Fibroblast of upper back skin (primary cell): Measurements from ENCODE around the gene GNB5.
"Not testable (repeated sequence)": the region's sequence is repeated elsewhere in the genome, so short reads cannot be mapped to it uniquely, and the experiment has no call there.

Experiments used
- DNase-seq: peaks from one replicate; pipeline ENCODE4 v3.0.0-alpha.2; 2013

The GNB5 gene

DNA sequence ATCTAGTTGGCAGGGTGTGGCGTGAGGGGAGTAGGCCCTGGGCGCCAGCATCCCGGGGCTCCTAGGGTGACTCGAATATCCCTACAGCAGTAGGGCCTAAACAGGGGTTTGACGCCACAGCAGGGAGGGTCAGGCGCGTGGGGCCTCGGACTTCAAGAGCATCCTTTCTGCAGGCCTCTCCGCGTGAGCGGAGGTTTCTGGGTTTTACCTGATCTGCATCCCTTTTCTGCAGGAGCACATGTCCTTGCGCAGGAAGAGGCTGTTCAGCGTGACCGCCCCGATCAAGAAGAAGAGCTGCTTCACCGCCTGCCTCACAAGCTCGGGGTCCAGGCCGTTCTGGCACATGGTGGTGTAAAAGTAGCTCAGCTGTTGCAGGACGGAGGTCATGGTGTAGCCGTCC, 13.5 kb upstream of the GNB5 start:
- DNase-seq = no peak

DNA sequence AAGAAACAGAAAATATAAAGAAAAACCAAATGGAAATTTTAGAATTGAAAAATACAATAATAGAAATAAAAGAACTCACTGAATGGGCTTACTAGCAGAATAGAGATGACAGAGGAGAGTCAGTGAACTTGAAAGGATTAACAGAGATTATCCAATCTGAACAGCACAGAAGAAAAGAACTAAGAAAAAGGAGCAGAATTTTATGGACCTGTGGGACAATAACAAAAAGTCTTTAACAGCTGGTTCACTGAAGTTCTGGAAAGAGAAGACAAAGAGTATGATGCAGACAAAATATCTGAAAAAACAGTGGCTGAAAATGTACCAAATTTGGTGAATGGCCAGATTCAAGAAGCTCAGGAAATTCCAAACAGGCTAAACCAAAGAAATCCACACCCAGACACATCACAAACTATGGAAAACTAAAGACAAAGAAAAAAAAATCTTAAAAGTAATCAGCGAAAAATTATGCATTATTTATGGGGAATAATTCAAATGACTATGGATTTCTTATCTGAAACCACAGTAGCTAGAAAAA, 9.7 kb upstream of the GNB5 start:
- DNase-seq = no peak

DNA sequence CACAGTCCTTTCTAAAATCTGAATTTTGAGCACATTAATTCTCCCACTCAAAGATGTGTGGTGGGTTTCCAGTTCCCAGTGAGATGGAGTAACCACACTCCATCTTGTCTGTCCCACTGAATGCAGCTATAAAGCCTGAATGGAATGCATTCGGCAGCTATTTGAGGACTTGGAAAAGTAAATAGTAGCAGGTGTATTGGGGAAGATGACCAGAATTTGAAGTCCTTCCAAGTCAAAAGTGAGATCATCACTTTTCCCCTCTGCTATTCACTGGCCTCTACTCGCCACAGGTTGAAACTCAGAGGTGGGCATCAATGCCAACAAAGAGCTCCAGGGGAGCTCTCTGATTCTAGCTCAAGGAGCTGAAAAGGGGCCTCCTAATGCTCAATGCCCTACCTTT, 8.1 kb upstream of the GNB5 start:
- no peak for DNase-seq

DNA sequence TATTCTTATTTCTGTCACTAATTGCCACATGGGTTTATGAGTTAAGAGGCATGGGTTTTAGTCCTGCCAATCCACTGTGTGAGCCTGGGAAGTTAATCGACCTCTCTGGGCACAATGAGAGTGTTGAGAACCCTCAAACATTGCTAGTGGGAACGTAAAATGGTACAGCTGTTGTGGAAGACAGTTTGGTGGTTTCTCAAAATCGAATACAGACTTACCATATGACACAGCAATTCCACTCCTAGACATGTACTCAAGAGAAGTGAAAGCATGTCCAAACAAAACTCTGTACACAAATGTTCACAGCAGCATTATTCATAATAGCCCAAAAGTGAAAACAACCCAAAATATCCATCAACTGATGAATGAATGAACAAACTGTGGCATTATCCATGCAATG, 5.7 kb upstream of the GNB5 start:
- no peak for DNase-seq

DNA sequence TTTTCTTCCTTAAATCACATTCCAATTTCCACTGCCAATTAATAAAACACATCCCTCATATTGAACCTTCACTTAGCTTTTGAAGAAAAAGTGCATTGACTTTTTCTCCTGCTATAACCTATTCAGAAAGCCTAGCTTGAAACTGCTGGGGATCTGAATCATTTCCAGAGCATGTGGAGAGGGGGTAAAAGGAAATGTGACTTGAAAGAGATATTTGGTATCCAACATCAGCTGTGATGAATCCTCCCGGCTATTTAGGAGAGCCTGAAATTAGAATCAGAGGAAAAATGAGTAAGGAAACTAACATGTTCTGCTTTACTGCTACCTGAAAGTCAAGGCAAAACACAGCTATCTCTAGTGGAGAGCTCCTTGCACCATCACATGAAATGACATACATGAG, 2.6 kb upstream of the GNB5 start:
- DNase-seq = peak; percentile 9

DNA sequence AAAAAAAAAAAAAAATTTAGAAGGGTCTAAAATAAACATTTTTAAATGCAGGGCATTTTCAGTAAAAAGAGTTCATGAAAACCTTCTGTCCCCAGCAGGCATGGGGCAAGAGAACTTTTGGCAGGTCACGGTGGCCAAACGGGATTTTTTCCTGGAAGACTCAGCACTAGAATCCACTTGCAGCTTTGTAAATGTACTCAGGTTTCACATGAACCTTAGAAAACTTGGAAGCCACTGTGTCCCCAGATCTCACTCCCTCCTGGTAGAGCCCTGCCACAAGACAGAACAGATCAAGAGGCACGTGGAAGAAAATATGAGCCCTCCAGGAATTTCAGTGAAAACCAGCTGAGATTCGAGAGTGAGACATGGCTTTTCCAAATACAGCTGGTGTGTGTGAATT, 2.1 kb upstream of the GNB5 start:
- no peak for DNase-seq

DNA sequence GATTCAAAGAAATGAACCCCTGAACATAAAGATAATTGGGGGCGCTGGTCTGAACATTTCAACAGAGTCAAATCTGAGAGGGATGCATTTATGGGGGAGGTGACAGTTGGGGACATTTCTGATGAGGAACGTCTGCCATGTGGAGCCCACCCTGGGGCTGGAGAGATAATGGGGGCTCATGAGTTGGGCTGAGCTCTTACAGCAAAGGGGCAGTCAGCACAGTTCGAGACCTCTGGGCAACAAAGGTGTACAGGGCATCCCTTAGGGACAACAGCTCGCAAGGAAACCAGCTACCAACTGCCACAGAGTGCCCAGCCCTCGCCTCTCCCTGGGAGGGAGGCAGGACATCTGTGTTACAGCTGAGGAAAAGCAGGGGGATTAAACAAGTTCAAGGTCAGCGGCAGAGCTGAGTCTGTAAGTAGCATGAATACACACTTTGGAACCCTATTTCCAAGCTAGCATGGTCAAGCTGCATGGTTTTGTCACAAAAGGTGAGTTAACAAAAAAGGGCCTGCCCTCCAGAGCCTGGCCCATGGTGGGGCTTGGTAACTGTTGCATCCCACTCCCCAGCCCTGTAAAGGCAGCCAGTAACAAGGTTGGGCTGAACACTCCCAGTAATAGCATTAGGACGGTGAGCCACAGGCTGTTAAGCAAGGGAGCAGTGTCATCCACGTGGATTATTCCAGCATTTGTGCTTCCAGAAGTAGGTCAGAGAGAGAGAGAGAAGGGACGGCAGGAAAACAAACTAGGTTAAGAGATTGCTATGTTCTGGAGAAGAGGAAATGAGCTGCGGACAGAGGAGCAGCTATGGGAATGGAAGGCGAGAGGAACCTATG, 4.3 kb downstream of the GNB5 start:
- DNase-seq = no peak

DNA sequence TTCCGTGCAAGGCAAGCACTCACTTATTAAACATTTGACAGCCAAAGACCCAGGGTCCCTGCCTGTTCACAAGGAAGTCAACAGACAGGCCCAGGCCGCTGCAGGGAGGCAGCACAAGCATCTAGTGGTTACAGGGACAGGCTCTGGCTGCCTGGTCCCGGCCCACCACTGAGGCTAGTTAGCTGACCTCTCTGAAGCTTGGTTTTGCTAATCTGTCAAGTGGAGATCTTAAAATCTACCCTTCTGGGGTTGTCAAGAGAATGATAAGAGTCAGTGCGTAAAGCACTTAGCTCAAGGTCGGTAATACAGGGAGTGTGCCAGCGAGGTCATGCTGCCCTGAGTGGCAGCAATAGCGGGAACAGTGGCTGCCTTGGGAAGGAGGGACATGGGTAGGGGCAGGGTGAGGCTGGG, 6.0 kb downstream of the GNB5 start:
- no peak for DNase-seq

DNA sequence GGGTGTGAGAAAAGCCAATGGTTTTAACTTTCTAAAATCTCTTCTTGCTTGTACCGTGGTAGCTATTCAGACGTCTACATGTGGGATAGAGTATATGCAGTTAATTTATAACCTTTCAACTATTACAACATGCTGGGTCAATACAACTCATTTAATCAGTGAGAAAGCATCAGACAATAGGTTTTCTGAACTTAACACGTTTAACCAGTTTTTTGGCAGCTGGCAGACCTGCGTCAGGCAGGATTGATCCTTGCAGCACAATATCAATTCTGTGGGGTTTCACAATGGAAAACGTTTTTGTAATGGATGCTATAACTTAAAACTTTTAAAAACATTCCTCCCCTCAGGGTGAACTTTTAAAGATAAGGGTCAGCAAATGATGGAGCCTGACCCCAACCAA, 6.5 kb downstream of the GNB5 start:
- DNase-seq = no peak

DNA sequence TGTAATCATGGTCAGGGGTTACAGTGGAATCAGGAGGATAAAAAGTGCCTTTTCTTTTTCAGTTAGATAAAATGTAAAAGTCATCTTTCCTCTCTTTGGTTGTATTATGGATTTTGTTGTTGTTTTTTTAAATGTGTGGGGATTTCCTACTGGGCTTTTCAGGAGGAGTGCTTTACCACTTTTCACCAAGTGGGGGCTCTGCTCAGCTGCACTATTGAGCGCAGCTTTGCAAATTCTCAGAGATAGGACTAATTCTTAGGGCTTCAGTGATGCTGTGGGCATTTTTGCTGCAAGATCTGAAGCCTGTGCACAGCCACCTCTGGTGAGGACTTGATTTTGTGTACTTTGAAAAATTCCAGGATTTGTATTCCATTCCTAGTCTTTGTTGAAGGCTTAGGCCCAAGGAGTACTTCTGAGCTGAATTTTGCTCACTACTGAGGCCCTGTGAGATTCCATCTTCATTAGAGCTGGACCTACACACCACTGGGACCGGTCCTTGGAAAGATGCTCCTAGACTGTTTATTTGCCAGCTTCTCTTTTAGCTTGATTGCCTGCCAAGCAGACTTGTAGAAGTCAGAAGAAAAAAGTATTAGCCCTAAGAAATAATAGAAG, 7.5 kb downstream of the GNB5 start:
- peak; percentile 32 for DNase-seq

DNA sequence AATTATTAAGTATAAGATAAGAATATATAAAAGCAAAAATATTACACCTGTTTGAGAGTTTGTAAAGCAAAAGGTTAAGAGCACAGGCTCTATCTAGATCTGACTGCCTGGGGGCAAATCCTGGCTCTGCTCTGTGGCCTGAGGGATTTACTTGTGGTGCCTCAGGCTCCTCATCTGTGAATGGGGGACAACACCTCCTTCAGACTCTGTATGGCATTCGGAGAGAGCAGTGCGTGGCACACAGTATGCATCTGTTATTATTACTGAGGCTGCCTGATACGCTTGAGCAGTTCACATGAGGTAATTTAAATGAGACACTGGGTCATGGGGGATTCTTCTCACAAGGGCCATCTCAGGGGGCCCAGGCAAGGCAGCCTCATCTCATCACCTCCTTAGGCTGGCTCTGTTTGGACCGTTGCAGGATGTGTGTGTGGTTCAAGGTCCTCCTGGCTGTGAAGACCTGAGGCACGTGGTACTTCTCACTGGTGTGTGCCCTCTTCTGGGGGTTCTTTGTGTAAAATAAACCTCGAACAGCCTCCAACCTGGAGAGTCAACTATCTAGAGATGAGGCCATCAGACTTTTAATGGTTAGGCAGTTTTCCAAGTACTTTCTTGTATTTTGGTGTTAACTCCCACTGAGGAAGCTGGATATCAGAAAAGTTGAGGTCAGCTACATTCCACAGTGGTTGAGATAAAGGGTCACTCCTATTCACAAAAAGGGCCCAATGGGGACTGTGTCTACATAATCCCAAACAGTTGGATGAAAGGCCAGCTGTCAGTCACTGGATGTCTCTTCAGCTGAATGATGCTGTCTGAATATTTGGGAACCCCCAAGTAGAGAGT, 9.0 kb downstream of the GNB5 start:
- no peak for DNase-seq

DNA sequence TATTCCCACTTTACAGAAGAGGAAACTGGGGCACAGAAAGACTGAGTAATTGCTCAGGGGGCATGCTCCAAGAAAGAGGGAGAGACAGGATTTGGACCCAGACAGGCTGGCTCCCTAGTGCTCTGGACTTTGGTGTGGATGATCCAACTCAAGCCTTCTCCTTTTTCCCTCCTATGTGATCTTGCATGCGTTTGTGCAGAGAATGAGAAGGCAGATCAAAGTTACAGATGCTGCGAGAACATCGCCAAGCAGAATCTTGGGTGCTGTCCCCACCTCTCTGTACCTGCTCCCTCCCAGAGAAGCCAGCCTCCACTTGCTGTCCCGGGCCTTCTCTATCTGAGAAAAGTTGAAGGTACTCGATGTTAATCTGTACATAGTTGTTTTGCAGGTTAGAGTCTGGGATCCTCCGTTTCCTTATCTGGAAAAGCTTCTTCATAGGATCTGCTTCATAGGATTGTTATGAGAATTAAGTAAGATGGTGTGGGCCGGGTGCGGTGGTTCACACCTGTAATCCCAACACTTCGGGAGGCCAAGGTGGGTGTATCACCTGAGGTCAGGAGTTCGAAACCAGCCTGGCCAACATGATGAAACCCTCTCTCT, 10.2 kb downstream of the GNB5 start:
- DNase-seq = no peak

DNA sequence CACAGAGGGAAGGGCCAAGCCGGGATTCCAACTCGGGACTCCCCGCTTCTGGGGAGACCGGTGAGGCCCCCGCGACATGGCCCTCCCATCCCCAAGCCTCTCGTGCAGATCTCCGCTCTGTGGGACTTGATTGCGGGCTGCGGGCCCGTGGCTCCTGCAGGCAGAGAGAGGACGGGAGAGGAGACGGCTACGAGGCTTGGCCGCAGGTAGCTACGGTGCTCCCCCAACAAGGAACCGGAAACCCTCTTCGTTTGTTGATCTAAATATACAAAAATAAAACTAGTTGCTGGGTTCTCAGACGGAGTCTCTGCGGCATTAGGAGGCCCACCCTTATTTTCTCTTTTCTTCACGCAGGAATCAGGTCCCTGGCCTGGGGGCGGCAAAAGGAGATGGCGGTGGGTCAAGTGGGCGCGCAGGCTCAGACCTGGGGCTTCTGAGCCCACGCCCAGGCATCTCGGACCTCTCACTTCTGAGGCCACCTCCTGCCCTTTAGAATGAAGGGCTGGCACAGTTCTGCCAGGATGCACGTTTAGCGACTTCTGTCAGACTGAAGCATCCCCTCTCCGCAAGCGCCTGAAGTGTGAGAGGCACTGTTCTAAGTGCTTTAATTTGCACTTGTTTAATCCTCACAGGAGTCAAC, 10.9 kb downstream of the GNB5 start:
- no peak for DNase-seq

DNA sequence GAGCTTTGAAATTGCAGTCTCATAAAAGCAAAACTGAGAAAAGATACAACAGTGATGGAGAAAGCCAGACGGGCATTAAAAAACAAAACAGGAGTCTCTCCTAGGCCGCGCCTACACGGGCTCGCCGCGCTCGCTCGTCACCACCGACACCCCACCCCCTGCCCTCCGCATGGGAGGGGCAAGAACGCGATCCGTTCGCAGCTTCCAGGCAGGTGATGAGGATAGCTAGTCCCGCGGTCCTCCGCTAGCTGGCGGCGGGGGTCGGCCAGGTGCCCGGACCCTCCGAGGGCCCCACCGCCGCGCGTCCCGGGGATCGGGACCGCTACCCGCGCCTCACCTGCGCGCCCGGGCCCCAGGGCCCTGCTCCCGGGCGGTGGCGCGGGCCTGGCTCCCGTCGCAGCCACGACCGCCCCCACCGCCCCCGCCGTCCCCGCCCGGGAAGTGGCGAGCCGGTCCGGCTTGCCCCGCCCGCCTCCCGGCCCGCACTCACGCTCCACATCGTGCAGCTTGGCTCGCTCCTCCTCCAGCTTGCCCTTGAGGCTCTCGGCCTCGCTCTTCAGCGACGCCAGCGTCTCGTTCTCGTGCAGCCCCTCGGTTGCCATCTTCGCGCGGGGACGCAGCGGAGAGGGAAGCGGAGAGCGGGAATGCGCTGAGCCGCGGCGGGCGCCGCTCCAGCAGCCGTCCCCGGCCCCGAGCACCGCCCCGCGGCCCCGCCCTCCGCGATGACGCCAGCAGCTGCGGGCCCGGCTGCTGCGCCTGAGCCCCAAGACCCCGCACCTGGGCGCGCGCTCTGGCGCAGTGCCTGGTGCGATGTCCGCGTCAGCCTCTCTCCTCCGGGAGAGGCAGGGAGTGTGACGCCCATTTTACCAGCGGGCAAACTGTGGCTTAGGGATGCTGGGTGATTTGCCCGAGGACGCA, 11.7 kb downstream of the GNB5 start:
- peak; percentile 60 for DNase-seq

DNA sequence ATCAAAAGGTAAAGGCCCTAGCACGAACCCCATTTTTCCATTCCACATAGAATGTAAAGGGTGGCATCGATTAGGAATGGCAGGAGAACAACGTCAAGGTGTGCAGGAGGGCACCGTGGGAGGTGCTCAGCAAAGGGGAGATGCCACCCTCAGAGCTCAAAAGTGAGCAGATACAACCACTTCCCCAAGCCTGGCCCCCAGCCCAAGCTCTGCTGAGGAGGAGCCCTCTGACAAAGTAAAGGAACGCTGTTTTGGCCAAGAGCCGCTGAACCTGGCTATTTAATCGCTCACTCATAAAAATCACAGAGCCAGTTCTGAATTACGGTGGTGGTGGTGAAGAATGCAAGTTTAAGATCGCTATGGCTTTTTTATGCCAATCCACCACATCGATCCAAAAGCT, 12.4 kb downstream of the GNB5 start:
- DNase-seq = no peak

DNA sequence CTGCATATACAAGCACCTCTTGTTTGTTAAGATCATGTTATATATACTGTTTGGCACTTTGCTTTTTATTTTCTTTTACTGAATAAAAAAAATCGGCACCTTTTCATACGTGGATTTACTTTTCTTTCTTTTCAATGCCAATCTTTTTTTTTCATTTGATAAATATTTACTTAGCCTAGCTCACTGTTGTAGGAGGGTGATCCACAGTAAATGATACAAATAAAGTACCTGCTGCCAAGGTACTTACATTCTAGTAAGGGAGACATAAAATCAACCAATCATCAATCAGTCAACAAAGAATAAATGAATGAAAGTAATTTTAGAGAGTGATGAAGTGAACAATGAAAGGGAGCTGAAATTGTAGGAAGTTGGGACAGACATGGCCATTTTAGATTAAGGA, 18.3 kb downstream of the GNB5 start:
- no peak for DNase-seq

DNA sequence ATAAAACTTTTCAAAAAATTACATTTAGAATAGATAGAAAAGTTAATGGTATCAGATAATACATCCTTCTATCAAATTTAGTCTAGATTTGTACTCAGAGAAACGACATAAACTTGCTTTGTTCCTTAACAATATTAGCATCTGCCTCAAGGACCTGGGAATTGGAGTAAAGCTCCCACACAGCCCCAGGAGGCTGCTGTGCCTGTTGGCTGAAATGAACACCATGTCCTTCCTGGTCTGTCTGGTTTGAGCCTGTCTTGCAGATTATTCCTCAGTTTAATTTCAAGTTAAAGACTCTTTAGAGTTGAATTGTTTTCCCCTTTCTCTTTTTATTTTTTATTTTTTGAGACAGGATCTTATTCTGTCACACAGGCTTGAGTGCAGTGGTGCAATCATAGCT, 19.4 kb downstream of the GNB5 start:
- no peak for DNase-seq

DNA sequence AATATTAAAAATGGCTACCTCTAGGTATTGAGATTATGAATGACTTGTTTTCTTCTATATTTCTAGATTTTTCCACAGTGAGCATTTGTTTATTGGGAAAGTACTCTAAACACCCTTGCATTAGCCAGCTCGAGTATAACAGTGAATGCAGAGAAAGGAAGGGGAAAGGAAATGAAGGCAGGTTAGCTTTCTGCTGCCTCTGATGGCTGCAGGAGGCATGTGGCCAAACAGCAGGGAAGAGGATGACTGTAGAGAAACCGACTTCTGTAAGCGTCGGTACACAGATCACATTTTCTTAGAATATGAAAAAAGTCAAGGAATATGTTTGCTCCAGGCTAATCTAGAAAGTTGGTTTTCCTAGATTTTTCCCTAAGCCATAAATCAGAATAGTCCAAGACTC, 19.8 kb downstream of the GNB5 start:
- peak; percentile 18 for DNase-seq

DNA sequence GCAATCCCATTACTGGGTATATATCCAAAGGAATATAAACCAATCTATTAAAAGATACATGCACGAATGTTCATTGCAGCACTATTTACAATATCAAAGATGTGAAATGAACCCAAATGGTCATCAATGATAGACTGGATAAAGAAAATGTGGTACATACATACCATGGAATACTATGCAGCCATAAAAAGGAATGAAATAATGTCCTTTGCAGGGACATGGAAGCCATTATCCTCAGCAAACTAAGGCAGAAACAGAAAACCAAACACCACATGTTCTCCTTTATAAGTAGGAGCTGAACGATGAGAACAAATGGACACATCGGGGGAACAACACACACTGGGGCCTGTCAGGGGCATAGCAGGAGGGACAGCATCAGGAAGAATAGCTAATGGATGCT, 21.0 kb downstream of the GNB5 start:
- not testable (repeated sequence) for DNase-seq

DNA sequence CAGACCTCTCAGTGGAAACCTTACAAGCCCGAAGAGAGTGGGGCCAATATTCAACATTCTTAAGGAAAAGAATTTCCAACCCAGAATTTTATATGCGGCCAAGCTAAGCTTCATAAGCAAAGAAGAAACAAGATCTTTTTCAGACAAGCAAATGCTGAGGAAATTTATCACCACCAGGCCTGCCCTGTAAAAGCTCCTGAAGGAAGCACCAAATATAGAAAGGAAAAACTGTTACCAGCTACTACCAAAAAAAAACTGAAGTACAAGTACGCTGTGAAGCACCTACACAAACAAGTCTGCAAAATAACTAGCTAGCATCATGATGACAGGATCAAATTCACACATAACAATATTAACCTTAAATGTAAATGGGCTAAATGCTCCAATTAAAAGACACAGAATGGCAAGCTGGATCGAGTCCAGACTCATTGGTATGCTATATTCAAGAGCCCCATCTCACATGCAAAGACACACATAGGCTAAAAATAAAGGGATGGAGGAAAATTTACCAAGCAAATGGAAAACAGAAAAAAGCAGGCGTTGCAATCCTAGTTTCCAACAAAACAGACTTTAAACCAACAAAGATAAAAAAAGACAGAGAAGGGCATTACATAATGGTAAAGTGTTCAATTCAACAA, 25.6 kb downstream of the GNB5 start:
- DNase-seq = not testable (repeated sequence)
